ENCODE data around the gene BTN2A1.

DNA sequence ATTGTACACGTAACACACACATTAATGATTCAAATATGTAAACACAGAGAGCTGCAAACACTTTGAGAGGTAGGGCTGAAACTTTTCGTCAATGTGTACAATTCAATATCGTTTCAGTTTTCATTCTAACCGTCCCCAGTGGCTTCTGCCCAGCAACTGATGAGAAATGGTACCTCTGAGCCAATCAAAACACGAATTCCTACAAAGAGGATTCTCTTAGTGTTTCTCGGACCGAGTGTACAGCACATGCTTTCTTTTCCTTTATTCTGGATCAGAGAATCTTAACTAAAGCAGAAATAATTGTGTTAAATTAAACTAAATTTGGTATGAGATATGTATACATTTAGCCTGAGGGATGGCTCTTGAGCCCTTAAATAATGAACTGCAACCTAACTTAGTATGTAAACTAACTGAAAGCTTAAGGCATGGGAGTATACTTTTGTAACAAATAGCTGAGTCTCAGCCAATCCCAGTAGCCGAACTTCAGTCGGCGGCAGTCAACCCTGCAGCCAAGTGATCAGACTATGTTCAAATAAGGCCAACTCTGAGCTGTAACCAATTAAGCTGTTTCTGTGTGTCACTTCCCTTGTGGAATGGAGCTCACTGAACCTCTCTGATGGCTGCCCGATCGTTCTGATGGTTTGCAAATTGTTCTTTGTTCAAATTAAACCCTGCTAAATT, 16.1 kb downstream of the BTN2A1 start:
- TF ChIP-seq, protein P1, sequence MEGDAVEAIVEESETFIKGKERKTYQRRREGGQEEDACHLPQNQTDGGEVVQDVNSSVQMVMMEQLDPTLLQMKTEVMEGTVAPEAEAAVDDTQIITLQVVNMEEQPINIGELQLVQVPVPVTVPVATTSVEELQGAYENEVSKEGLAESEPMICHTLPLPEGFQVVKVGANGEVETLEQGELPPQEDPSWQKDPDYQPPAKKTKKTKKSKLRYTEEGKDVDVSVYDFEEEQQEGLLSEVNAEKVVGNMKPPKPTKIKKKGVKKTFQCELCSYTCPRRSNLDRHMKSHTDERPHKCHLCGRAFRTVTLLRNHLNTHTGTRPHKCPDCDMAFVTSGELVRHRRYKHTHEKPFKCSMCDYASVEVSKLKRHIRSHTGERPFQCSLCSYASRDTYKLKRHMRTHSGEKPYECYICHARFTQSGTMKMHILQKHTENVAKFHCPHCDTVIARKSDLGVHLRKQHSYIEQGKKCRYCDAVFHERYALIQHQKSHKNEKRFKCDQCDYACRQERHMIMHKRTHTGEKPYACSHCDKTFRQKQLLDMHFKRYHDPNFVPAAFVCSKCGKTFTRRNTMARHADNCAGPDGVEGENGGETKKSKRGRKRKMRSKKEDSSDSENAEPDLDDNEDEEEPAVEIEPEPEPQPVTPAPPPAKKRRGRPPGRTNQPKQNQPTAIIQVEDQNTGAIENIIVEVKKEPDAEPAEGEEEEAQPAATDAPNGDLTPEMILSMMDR (IDR thresholded peaks at IDR 0.05; ENCODE audit: low read depth, low read length, poor library complexity, severe bottlenecking), result no peak
- TF ChIP-seq EZH2phosphoT487 (IDR thresholded peaks at IDR 0.05; ENCODE audit: borderline replicate concordance, low read length), result no peak

All from DOHH2 (cell line).